ENCODE results near the gene NEUROD2. TPM values are rescaled to one million over a fixed set of nuclear protein-coding genes. Genes with fewer than 3 reads are reported as not detected.

The NEUROD2 gene
- total RNA-seq, 2 donors from 2014 or later = not detected

Other genes with a start within 250 kb of the NEUROD2 start
- gene FBXL20, start 206.3 kb downstream of the NEUROD2 start, total RNA-seq = 10 to 100 TPM in 1 of 2 donors, 1 to 10 TPM in 1; 6.7 to 11.9 TPM
- 1 to 10 TPM; 9.2 to 9.3 TPM for gene MED1, start 156.7 kb downstream of the NEUROD2 start, total RNA-seq
- 10 to 100 TPM; 17.4 to 25.1 TPM for gene CDK12, start 146.4 kb downstream of the NEUROD2 start, total RNA-seq
- 10 to 100 TPM; 38.4 to 75.8 TPM for gene PPP1R1B, start 19.0 kb upstream of the NEUROD2 start, total RNA-seq
- gene STARD3, start 29.2 kb upstream of the NEUROD2 start, total RNA-seq = 10 to 100 TPM; 30.1 to 63.9 TPM
- under 1 TPM in 1 of 2 donors, not detected in 1; 0.26 TPM for gene TCAP, start 57.4 kb upstream of the NEUROD2 start, total RNA-seq
- 1 to 10 TPM; 1.3 to 2.6 TPM for gene PNMT, start 60.5 kb upstream of the NEUROD2 start, total RNA-seq
- gene PGAP3, start 80.1 kb upstream of the NEUROD2 start, total RNA-seq = 10 to 100 TPM; 13.8 to 33.2 TPM
- 10 to 100 TPM; 52.4 to 65.3 TPM for gene ERBB2, start 92.1 kb upstream of the NEUROD2 start, total RNA-seq
- 10 to 100 TPM; 79.1 to 98.2 TPM for gene MIEN1, start 122.6 kb upstream of the NEUROD2 start, total RNA-seq
- 10 to 100 TPM; 25.4 to 39.9 TPM for gene GRB7, start 130.0 kb upstream of the NEUROD2 start, total RNA-seq

All from body of pancreas (tissue), 2 donors.